Left lung (tissue), 10 donors: ENCODE results near the gene IL1RN. TPM values are rescaled to one million over a fixed set of nuclear protein-coding genes. Genes with fewer than 3 reads are reported as not detected.
A peak's percentile ranks its signal among the peaks of the same experiment; 100 is the strongest.

Source experiments
- ATAC-seq: fragments of 200-7000 bp; cut with Tn5 transposase; one replicate; pipeline ENCODE4 v1.9.1; 2020; ENCODE audit warnings: moderate library complexity
- DNase-seq, 4 donors: peaks; one replicate each; pipeline ENCODE4 v3.0.0-alpha.2; 2013 to 2020
- H3K27ac ChIP-seq, 2 donors: fragments of 200-600 bp; sonication (generic) in 1 of 2; one replicate each; pipeline versions ENCODE4 v1.5.0 to v1.8.0; 2020 to 2021
- H3K27me3 ChIP-seq, 2 donors: fragments of 200-600 bp; sonication (generic) in 1 of 2; one replicate each; pipeline versions ENCODE4 v1.5.0 to v1.8.0; 2020 to 2021
- H3K36me3 ChIP-seq, 2 donors: fragments of 200-600 bp; sonication (generic) in 1 of 2; one replicate each; pipeline versions ENCODE4 v1.5.0 to v1.8.0; 2020 to 2021
- H3K4me1 ChIP-seq, 2 donors: fragments of 200-600 bp; one replicate each; pipeline ENCODE4 v1.8.0; 2021
- H3K4me3 ChIP-seq, 2 donors: fragments of 200-600 bp; sonication (generic) in 1 of 2; one replicate each; pipeline versions ENCODE4 v1.5.0 to v1.8.0; 2020 to 2021; ENCODE audit warnings: mild to moderate bottlenecking in 1 of 2
- H3K9me3 ChIP-seq, 2 donors: fragments of 200-600 bp; sonication (generic) in 1 of 2; one replicate each; pipeline versions ENCODE4 v1.5.0 to v1.8.0; 2020 to 2021
- CTCF ChIP-seq, 2 donors: fragments of 200-600 bp; sonication (generic) in 1 of 2; IDR thresholded peaks; one replicate each; pipeline versions ENCODE4 v1.5.0 to v1.8.0; 2021; ENCODE audit warnings: antibody characterized with exemption in 2 of 2
- intact Hi-C, 2 donors: fragments of 100-400 bp; cut with DNase I; formaldehyde crosslinking; loops; one replicate each; pipeline versions ENCODE4 v1.11.2 to v1.14.2; 2022
- polyA plus RNA-seq, 6 donors: library from polyadenylated mRNA; unstranded; fragments of 120-200 nt; gene quantifications; one replicate each; pipeline ENCODE4 v1.2.1, GENCODE V29; 2013; ENCODE audit not compliant: insufficient read length in 6 of 6
- total RNA-seq, 2 donors: library from RNA; stranded (reverse); fragmentation: NEBNext Ultra II Directional; extraction: Animal tissue kit (Norgen Biotek cat#: 25700); gene quantifications; one replicate each; pipeline ENCODE4 v1.2.1, GENCODE V29; 2021
- donor health status: DM: no; HTN: yes; CAD: no.
- donor health status: DM: no; HTN: no; CAD: no.

Gene IL1RN
- total and polyA plus RNA-seq, 8 donors: 0.52 to 67.1 (median 1.4) TPM

GRCh38 chr2:113174376-113174750, 47.0 kb downstream of the IL1RN start:
- no peak for TF ChIP-seq CTCF (IDR thresholded peaks at IDR 0.05)
- no peak for ATAC-seq
- H3K4me1 ChIP-seq: peaks cover 0 to 46% of the 10 kb centered on the region in 2 donors
- H3K27ac ChIP-seq: peak overlapping the region; percentile 0 to 90
- no peaks in the 10 kb centered on the region for H3K9me3 ChIP-seq
- no peaks in the 10 kb centered on the region for H3K27me3 ChIP-seq
- peak in 1 of 4 donors; percentile 34 for DNase-seq
- H3K4me3 ChIP-seq: peak overlapping the region in 1 of 2 donors; percentile 53
- H3K36me3 ChIP-seq: no peaks in the 10 kb centered on the region
- intact Hi-C loops: no loop called here

- Histone ChIP-seq H3K4me1 (peaks cover 0 to 47% of the 10 kb centered on the region in 2 donors), H3K9me3 (no peaks in the 10 kb centered on the region), H3K27ac (peak overlapping the region in 1 of 2 donors; percentile 90), H3K36me3 (no peaks in the 10 kb centered on the region), H3K4me3 (peak overlapping the region in 1 of 2 donors; percentile 53), H3K27me3 (no peaks in the 10 kb centered on the region)
- intact Hi-C loops: no loop called here
- no peak for TF ChIP-seq CTCF (IDR thresholded peaks at IDR 0.05)
- DNase-seq: peak in 2 of 4 donors; percentile 26 to 32
- ATAC-seq: peak; percentile 26
Measured at GRCh38 chr2:113175042-113175628, 47.7 kb downstream of the IL1RN start.

GRCh38 chr2:113175736-113176695, 48.6 kb downstream of the IL1RN start:
- Histone ChIP-seq H3K9me3 (no peaks in the 10 kb centered on the region), H3K36me3 (no peaks in the 10 kb centered on the region), H3K27me3 (no peaks in the 10 kb centered on the region), H3K4me3 (peak overlapping the region in 1 of 2 donors; percentile 53), H3K4me1 (peaks cover 0 to 56% of the 10 kb centered on the region in 2 donors), H3K27ac (peak overlapping the region in 1 of 2 donors; percentile 90)
- no peak for TF ChIP-seq CTCF (IDR thresholded peaks at IDR 0.05)
- ATAC-seq (no peak), DNase-seq (peak in 1 of 4 donors; percentile 29)
- intact Hi-C loops: no loop called here

GRCh38 chr2:113176696-113177355, 49.4 kb downstream of the IL1RN start:
- no peak for ATAC-seq
- Histone ChIP-seq H3K9me3 (no peaks in the 10 kb centered on the region), H3K27ac (no peak overlapping the region), H3K27me3 (no peaks in the 10 kb centered on the region), H3K36me3 (no peaks in the 10 kb centered on the region), H3K4me1 (peaks cover 4 to 64% of the 10 kb centered on the region in 2 donors), H3K4me3 (no peak overlapping the region)
- intact Hi-C loops: no loop called here
- peak in 2 of 4 donors; percentile 24 to 27 for DNase-seq
- TF ChIP-seq CTCF (IDR thresholded peaks at IDR 0.05): no peak
